Gastroesophageal sphincter (tissue), 4 donors: ENCODE measurements around the gene ARHGAP22. TPM values are rescaled to one million over a fixed set of nuclear protein-coding genes. Genes with fewer than 3 reads are reported as not detected.

Experiments
- ATAC-seq: fragments of 150-250 bp; one replicate; pipeline ENCODE4 v1.9.1; 2016; ENCODE audit warnings: mild to moderate bottlenecking, moderate library complexity
- H3K27ac ChIP-seq, 4 donors: fragments of 200-600 bp; sonication (generic) in 3 of 4; 1 replicate in 3 of 4; 2 replicates in 1 of 4; pipeline ENCODE4 v1.5.1; 2016 to 2019
- H3K27me3 ChIP-seq: fragments of 200-600 bp; sonication (generic); one replicate; pipeline ENCODE4 v1.5.1; 2019
- H3K36me3 ChIP-seq, 2 donors: fragments of 200-600 bp; sonication (generic); one replicate each; pipeline ENCODE4 v1.5.1; 2019; ENCODE audit warnings: control low read depth in 1 of 2
- H3K4me1 ChIP-seq, 3 donors: fragments of 200-600 bp; sonication (generic); 1 replicate in 2 of 3; 2 replicates in 1 of 3; pipeline ENCODE4 v1.5.1; 2016 to 2019; ENCODE audit warnings: control low read depth in 2 of 3
- H3K4me3 ChIP-seq, 2 donors: fragments of 200-600 bp; sonication (generic); one replicate each; pipeline ENCODE4 v1.5.1; 2019; ENCODE audit warnings: mild to moderate bottlenecking in 1 of 2, moderate library complexity in 1 of 2
- H3K9me3 ChIP-seq, 3 donors: fragments of 200-600 bp; sonication (generic); one replicate each; pipeline ENCODE4 v1.5.1; 2017 to 2019; ENCODE audit warnings: control low read depth in 2 of 3
- CTCF ChIP-seq, 4 experiments: fragments of 200-600 bp in 2 of 4; fragments of 450-650 bp in 2 of 4; sonication (generic) in 1 of 4; IDR thresholded peaks; one replicate each; pipeline ENCODE4 v1.5.1; 2017 to 2019; ENCODE audit warnings: antibody characterized with exemption in 4 of 4, mild to moderate bottlenecking in 2 of 4, moderate library complexity in 2 of 4
- EP300 ChIP-seq: sonication (generic); formaldehyde crosslinking; IDR thresholded peaks from one replicate; pipeline ENCODE4 v1.6.1; 2017; ENCODE audit warnings: antibody characterized with exemption, mild to moderate bottlenecking
- POLR2A ChIP-seq, 2 donors: fragments of 450-650 bp; IDR thresholded peaks; one replicate each; pipeline ENCODE4 v1.6.1; 2017; ENCODE audit warnings: antibody characterized with exemption in 2 of 2, mild to moderate bottlenecking in 2 of 2, moderate library complexity in 1 of 2
- POLR2AphosphoS5 ChIP-seq: sonication (generic); formaldehyde crosslinking; IDR thresholded peaks from one replicate; pipeline ENCODE4 v1.6.1; 2017; ENCODE audit warnings: antibody characterized with exemption
- WGBS, 2 donors: methylation state at CpG; one replicate each; pipeline ENCODE4 v1.1.5; 2018; ENCODE audit warnings: low coverage in 1 of 2; 5-methylcytosine and 5-hydroxymethylcytosine counted together
- total RNA-seq, 4 donors: library from RNA; depleted of rRNA; stranded (reverse); fragments of >200 nt; gene quantifications; one replicate each; pipeline ENCODE4 v1.1.0, GENCODE V29; 2016

Gene ARHGAP22
- total RNA-seq, 4 donors from 2014 or later, result 4.2 to 5.8 (median 5.1) TPM

GRCh38 chr10:48632166-48632565 is 27.3 kb upstream of the ARHGAP22 start:
- TF ChIP-seq POLR2AphosphoS5 (no peak), CTCF (IDR thresholded peaks at IDR 0.05) (no peak), EP300 (no peak), POLR2A (IDR thresholded peaks at IDR 0.05) (no peak)
- ATAC-seq, result no peak
- Histone ChIP-seq H3K36me3 (no peaks in the 10 kb centered on the region), H3K27me3 (no peaks in the 10 kb centered on the region), H3K9me3 (no peaks in the 10 kb centered on the region), H3K27ac (no peak overlapping the region), H3K4me3 (no peak overlapping the region), H3K4me1 (no peaks in the 10 kb centered on the region)
- WGBS, 2 donors, result 89 to 90% methylated on average over 1 of the region's 1 CpG

DNA sequence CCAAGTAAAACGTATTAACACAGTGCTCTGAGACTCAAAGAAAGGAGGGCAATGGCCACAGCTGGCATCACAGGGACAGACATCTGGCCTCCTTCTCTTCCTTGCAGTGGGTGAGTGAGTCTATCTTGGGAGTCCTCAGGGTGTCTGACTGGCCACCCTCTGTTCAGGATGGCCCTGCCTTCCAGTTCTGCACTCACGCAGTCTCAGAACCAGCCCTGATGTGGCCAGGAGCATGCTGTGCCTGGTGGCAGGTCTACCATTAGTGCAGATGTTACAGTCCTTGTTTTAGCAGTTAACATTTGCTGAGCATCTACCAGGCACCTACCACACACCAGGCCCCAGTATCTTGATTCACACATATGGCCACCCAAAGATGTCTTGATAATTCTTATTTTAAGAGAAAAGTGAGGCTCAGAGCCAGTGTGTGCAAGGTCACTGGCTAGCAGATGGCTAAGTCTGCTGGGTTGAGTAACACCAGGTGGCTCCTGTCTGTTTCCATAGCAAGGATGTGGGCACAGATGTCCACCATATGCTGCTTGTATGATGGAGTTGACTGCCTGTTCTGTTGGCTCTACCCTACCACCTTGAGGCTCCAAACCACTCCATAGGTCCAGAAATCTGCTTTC is 23.2 kb upstream of the ARHGAP22 start:
- H3K27me3 ChIP-seq, result no peaks in the 10 kb centered on the region
- no peak overlapping the region for H3K4me3 ChIP-seq
- no peaks in the 10 kb centered on the region for H3K4me1 ChIP-seq
- no peaks in the 10 kb centered on the region for H3K36me3 ChIP-seq
- WGBS, 2 donors, result 88 to 100% methylated on average over 1 to 2 of the region's 2 CpGs
- H3K27ac ChIP-seq, result no peak overlapping the region
- TF ChIP-seq POLR2A (IDR thresholded peaks at IDR 0.05) (no peak), CTCF (IDR thresholded peaks at IDR 0.05) (no peak), EP300 (no peak), POLR2AphosphoS5 (no peak)
- ATAC-seq, result no peak
- H3K9me3 ChIP-seq, result no peaks in the 10 kb centered on the region

GRCh38 chr10:48626986-48627731 is 22.3 kb upstream of the ARHGAP22 start:
- Histone ChIP-seq H3K27ac (no peak overlapping the region), H3K4me1 (no peaks in the 10 kb centered on the region), H3K4me3 (no peak overlapping the region), H3K36me3 (no peaks in the 10 kb centered on the region), H3K9me3 (peaks cover 0 to 6% (median 0%) of the 10 kb centered on the region in 3 donors), H3K27me3 (no peaks in the 10 kb centered on the region)
- TF ChIP-seq CTCF (IDR thresholded peaks at IDR 0.05), result no peak
- TF ChIP-seq POLR2AphosphoS5, result no peak
- no peak for TF ChIP-seq EP300
- no peak for TF ChIP-seq POLR2A (IDR thresholded peaks at IDR 0.05)
- WGBS, 2 donors, result 83 to 93% methylated on average over 4 to 6 of the region's 11 CpGs
- ATAC-seq, result no peak

- no peak for TF ChIP-seq EP300
- no peak for TF ChIP-seq POLR2A (IDR thresholded peaks at IDR 0.05)
- TF ChIP-seq CTCF (IDR thresholded peaks at IDR 0.05), result no peak
- no peak for ATAC-seq
Observed at GRCh38 chr10:48626447-48626846, 21.6 kb upstream of the ARHGAP22 start.

GRCh38 chr10:48625826-48626134 is 20.9 kb upstream of the ARHGAP22 start:
- peaks cover 0 to 13% (median 0%) of the 10 kb centered on the region in 3 donors for H3K9me3 ChIP-seq
- no peak overlapping the region for H3K27ac ChIP-seq
- ATAC-seq, result no peak
- H3K4me3 ChIP-seq, result no peak overlapping the region
- TF ChIP-seq CTCF (IDR thresholded peaks at IDR 0.05) (no peak), EP300 (no peak), POLR2A (IDR thresholded peaks at IDR 0.05) (no peak), POLR2AphosphoS5 (no peak)
- 60% methylated on average over 1 of the region's 1 CpG; no CpG with 5 or more reads in 1 of the 2 donors for WGBS, 2 donors
- H3K4me1 ChIP-seq, result no peaks in the 10 kb centered on the region
- no peaks in the 10 kb centered on the region for H3K36me3 ChIP-seq
- H3K27me3 ChIP-seq, result no peaks in the 10 kb centered on the region

More at GRCh38 chr10:48626447-48626846, 21.6 kb upstream of the ARHGAP22 start:
- Histone ChIP-seq H3K36me3 (no peaks in the 10 kb centered on the region), H3K4me1 (no peaks in the 10 kb centered on the region), H3K4me3 (no peak overlapping the region), H3K27me3 (no peaks in the 10 kb centered on the region), H3K27ac (no peak overlapping the region), H3K9me3 (peaks cover 0 to 13% (median 0%) of the 10 kb centered on the region in 3 donors)
- 47 to 66% methylated on average over 2 to 3 of the region's 4 CpGs for WGBS, 2 donors
